Nephron (organoid): ENCODE data around the gene LY6G5C.

ENCODE experiments used
- H3K27ac Mint-ChIP-seq, 3 experiments: 2 replicates each; pipeline ENCODE4 v1.8.0; 2020; ENCODE audit warnings: mixed read lengths in 3 of 3, mild to moderate bottlenecking in 2 of 3, moderate library complexity in 1 of 3
- H3K27me3 Mint-ChIP-seq: 2 replicates; pipeline ENCODE4 v1.8.0; 2021; ENCODE audit warnings: low read depth, mild to moderate bottlenecking, moderate library complexity, mixed read lengths
- H3K36me3 Mint-ChIP-seq: 2 replicates; pipeline ENCODE4 v1.8.0; 2020; ENCODE audit warnings: low read depth, mixed read lengths
- H3K4me1 Mint-ChIP-seq: 2 replicates; pipeline ENCODE4 v1.8.0; 2020; ENCODE audit warnings: mixed read lengths
- H3K4me3 Mint-ChIP-seq, 3 experiments: 2 replicates each; pipeline ENCODE4 v1.8.0; 2020; ENCODE audit warnings: mild to moderate bottlenecking in 3 of 3, mixed read lengths in 3 of 3, moderate library complexity in 2 of 3
- H3K9me3 Mint-ChIP-seq: 2 replicates; pipeline ENCODE4 v1.8.0; 2020; ENCODE audit warnings: mixed read lengths
- CTCF ChIP-seq, 3 experiments: fragments of 200-600 bp; sonication (generic); IDR thresholded peaks; one replicate each; pipeline ENCODE4 v1.5.0; 2021; ENCODE audit warnings: antibody characterized with exemption in 3 of 3; ENCODE audit not compliant: unreplicated experiment in 3 of 3

The LY6G5C gene

GRCh38 chr6:31659649-31660380 lies 21.1 kb downstream of the LY6G5C start:
- H3K36me3 Mint-ChIP-seq, result peaks cover 31% of the 10 kb centered on the region

GRCh38 chr6:31658983-31659648 lies 21.8 kb downstream of the LY6G5C start:
- Mint-ChIP-seq H3K9me3 (no peaks in the 10 kb centered on the region), H3K27ac (peak overlapping the region; percentile 93 to 96 (median 94)), H3K27me3 (no peaks in the 10 kb centered on the region)

More at GRCh38 chr6:31659649-31660380, 21.1 kb downstream of the LY6G5C start:
- no peak for TF ChIP-seq CTCF (IDR thresholded peaks at IDR 0.05; ENCODE audit: unreplicated experiment in 3 of 3)
- no peaks in the 10 kb centered on the region for H3K27me3 Mint-ChIP-seq
- peak overlapping the region; percentile 93 to 96 (median 94) for H3K27ac Mint-ChIP-seq
- H3K4me3 Mint-ChIP-seq, result peak overlapping the region; percentile 83 to 95 (median 89)
- H3K9me3 Mint-ChIP-seq, result no peaks in the 10 kb centered on the region
- peaks cover 72% of the 10 kb centered on the region for H3K4me1 Mint-ChIP-seq

GRCh38 chr6:31658158-31658688 lies 22.6 kb downstream of the LY6G5C start:
- H3K9me3 Mint-ChIP-seq, result no peaks in the 10 kb centered on the region
- peaks cover 20% of the 10 kb centered on the region for H3K36me3 Mint-ChIP-seq
- peaks cover 56% of the 10 kb centered on the region for H3K4me1 Mint-ChIP-seq
- peak overlapping the region; percentile 50 to 70 (median 67) for H3K27ac Mint-ChIP-seq
- peak overlapping the region; percentile 83 to 95 (median 89) for H3K4me3 Mint-ChIP-seq
- no peaks in the 10 kb centered on the region for H3K27me3 Mint-ChIP-seq
- TF ChIP-seq CTCF (IDR thresholded peaks at IDR 0.05; ENCODE audit: unreplicated experiment in 3 of 3), result no peak

More at GRCh38 chr6:31658983-31659648, 21.8 kb downstream of the LY6G5C start:
- H3K4me3 Mint-ChIP-seq, result peak overlapping the region; percentile 83 to 95 (median 89)
- peaks cover 65% of the 10 kb centered on the region for H3K4me1 Mint-ChIP-seq
- H3K36me3 Mint-ChIP-seq, result peaks cover 26% of the 10 kb centered on the region
- TF ChIP-seq CTCF (IDR thresholded peaks at IDR 0.05; ENCODE audit: unreplicated experiment in 3 of 3), result no peak

GRCh38 chr6:31657406-31658157 lies 23.3 kb downstream of the LY6G5C start:
- TF ChIP-seq CTCF (IDR thresholded peaks at IDR 0.05; ENCODE audit: unreplicated experiment in 3 of 3), result no peak
- peak overlapping the region; percentile 83 to 95 (median 89) for H3K4me3 Mint-ChIP-seq
- peaks cover 18% of the 10 kb centered on the region for H3K36me3 Mint-ChIP-seq
- peaks cover 59% of the 10 kb centered on the region for H3K4me1 Mint-ChIP-seq
- peak overlapping the region; percentile 50 to 70 (median 67) for H3K27ac Mint-ChIP-seq
- no peaks in the 10 kb centered on the region for H3K27me3 Mint-ChIP-seq
- H3K9me3 Mint-ChIP-seq, result no peaks in the 10 kb centered on the region

- no peak for TF ChIP-seq CTCF (IDR thresholded peaks at IDR 0.05; ENCODE audit: unreplicated experiment in 3 of 3)
- H3K27me3 Mint-ChIP-seq, result no peaks in the 10 kb centered on the region
These were observed 25.3 kb downstream of the LY6G5C start, which contains the start of gene APOM for GRCh38 chr6:31655349-31656237. Gene APOM, plus strand, starts transcription at chr6:31655894. Its CDS starts 73 bp downstream, at chr6:31655967.

More at GRCh38 chr6:31655349-31656237, 25.3 kb downstream of the LY6G5C start, which contains the start of gene APOM:
- H3K27ac Mint-ChIP-seq, result peak within 1 kb of the TSS; percentile 20 to 92 (median 75)
- peaks cover 62% of the 10 kb centered on the region for H3K4me1 Mint-ChIP-seq
- no peaks in the 10 kb centered on the region for H3K9me3 Mint-ChIP-seq
- H3K4me3 Mint-ChIP-seq, result peak within 1 kb of the TSS; percentile 64 to 76 (median 68)
- H3K36me3 Mint-ChIP-seq, result peaks cover 22% of the 10 kb centered on the region
